Measurements from ENCODE around the gene KIAA1755. TPM values are rescaled to one million over a fixed set of nuclear protein-coding genes. Genes with fewer than 3 reads are reported as not detected.

Gene KIAA1755
- total RNA-seq, 1 donor from 2014 or later = 0.22 TPM

GRCh38 chr20:38201356-38201755 is 59.2 kb downstream of the KIAA1755 start:
- H3K27ac ChIP-seq = no peak overlapping the region

GRCh38 chr20:38200646-38201045 is 59.9 kb downstream of the KIAA1755 start:
- TF ChIP-seq CTCF (IDR thresholded peaks at IDR 0.05) = no peak
- no peak for TF ChIP-seq EZH2phosphoT487 (IDR thresholded peaks at IDR 0.05)
- no peak for TF ChIP-seq EZH2 (IDR thresholded peaks at IDR 0.05)
- H3K9ac ChIP-seq = no peak overlapping the region
- no peaks in the 10 kb centered on the region for H3K27me3 ChIP-seq
- no peak overlapping the region for H3K4me2 ChIP-seq
- H3K36me3 ChIP-seq = no peaks in the 10 kb centered on the region
- no peaks in the 10 kb centered on the region for H4K20me1 ChIP-seq (ENCODE audit: low read depth)
- H3K4me1 ChIP-seq = peaks cover 5% of the 10 kb centered on the region
- peaks cover 7% of the 10 kb centered on the region for H3K27me3 Mint-ChIP-seq (ENCODE audit: insufficient read depth, low read depth)
- no peaks in the 10 kb centered on the region for H3K36me3 Mint-ChIP-seq
- no peak for DNase-seq (ENCODE audit: low spot score)
- H3K9me3 ChIP-seq (ENCODE audit: low read depth) = no peaks in the 10 kb centered on the region
- no peak overlapping the region for H3K4me3 Mint-ChIP-seq
- H3K4me1 Mint-ChIP-seq = peaks cover 9% of the 10 kb centered on the region
- H3K9me3 Mint-ChIP-seq = no peaks in the 10 kb centered on the region
- peaks cover 12% of the 10 kb centered on the region for H3F3A ChIP-seq (ENCODE audit: low read depth)
- H3K27ac Mint-ChIP-seq = no peak overlapping the region
- no peak overlapping the region for H3K27ac ChIP-seq
- H3K79me2 ChIP-seq (ENCODE audit: low read depth) = no peaks in the 10 kb centered on the region
- H2AFZ ChIP-seq (replicated peaks) = no peak overlapping the region
- no peak overlapping the region for H3K4me3 ChIP-seq

More at GRCh38 chr20:38201356-38201755, 59.2 kb downstream of the KIAA1755 start:
- H3K9ac ChIP-seq = no peak overlapping the region
- TF ChIP-seq EZH2phosphoT487 (IDR thresholded peaks at IDR 0.05) = no peak
- no peak for TF ChIP-seq EZH2 (IDR thresholded peaks at IDR 0.05)
- no peak for TF ChIP-seq CTCF (IDR thresholded peaks at IDR 0.05)
- no peak for DNase-seq (ENCODE audit: low spot score)
- H3K36me3 Mint-ChIP-seq = no peaks in the 10 kb centered on the region
- H4K20me1 ChIP-seq (ENCODE audit: low read depth) = no peaks in the 10 kb centered on the region
- no peaks in the 10 kb centered on the region for H3K27me3 ChIP-seq
- peaks cover 12% of the 10 kb centered on the region for H3F3A ChIP-seq (ENCODE audit: low read depth)
- H3K4me1 ChIP-seq = peaks cover 5% of the 10 kb centered on the region
- H3K9me3 Mint-ChIP-seq = no peaks in the 10 kb centered on the region
- no peak overlapping the region for H3K27ac Mint-ChIP-seq
- no peak overlapping the region for H3K4me3 ChIP-seq
- H2AFZ ChIP-seq (replicated peaks) = no peak overlapping the region
- H3K79me2 ChIP-seq (ENCODE audit: low read depth) = no peaks in the 10 kb centered on the region
- H3K27me3 Mint-ChIP-seq (ENCODE audit: insufficient read depth, low read depth) = peaks cover 7% of the 10 kb centered on the region
- H3K4me1 Mint-ChIP-seq = peaks cover 9% of the 10 kb centered on the region
- H3K36me3 ChIP-seq = no peaks in the 10 kb centered on the region
- H3K4me3 Mint-ChIP-seq = no peak overlapping the region
- H3K4me2 ChIP-seq = no peak overlapping the region
- no peaks in the 10 kb centered on the region for H3K9me3 ChIP-seq (ENCODE audit: low read depth)

GRCh38 chr20:38199501-38200390 is 60.8 kb downstream of the KIAA1755 start:
- H3K4me3 ChIP-seq = no peak overlapping the region
- H2AFZ ChIP-seq (replicated peaks) = no peak overlapping the region
- TF ChIP-seq CTCF (IDR thresholded peaks at IDR 0.05) = no peak
- no peak for TF ChIP-seq EZH2phosphoT487 (IDR thresholded peaks at IDR 0.05)
- TF ChIP-seq EZH2 (IDR thresholded peaks at IDR 0.05) = no peak
- H3K4me2 ChIP-seq = no peak overlapping the region
- H3K36me3 ChIP-seq = no peaks in the 10 kb centered on the region
- H3K4me3 Mint-ChIP-seq = no peak overlapping the region
- no peaks in the 10 kb centered on the region for H3K79me2 ChIP-seq (ENCODE audit: low read depth)
- peaks cover 9% of the 10 kb centered on the region for H3K27me3 Mint-ChIP-seq (ENCODE audit: insufficient read depth, low read depth)
- peaks cover 12% of the 10 kb centered on the region for H3F3A ChIP-seq (ENCODE audit: low read depth)
- H3K27me3 ChIP-seq = no peaks in the 10 kb centered on the region
- no peak overlapping the region for H3K27ac ChIP-seq
- no peak overlapping the region for H3K9ac ChIP-seq
- H3K4me1 ChIP-seq = peaks cover 5% of the 10 kb centered on the region
- DNase-seq (ENCODE audit: low spot score) = no peak
- peaks cover 9% of the 10 kb centered on the region for H3K4me1 Mint-ChIP-seq
- no peaks in the 10 kb centered on the region for H4K20me1 ChIP-seq (ENCODE audit: low read depth)
- no peaks in the 10 kb centered on the region for H3K9me3 Mint-ChIP-seq
- no peak overlapping the region for H3K27ac Mint-ChIP-seq
- H3K9me3 ChIP-seq (ENCODE audit: low read depth) = no peaks in the 10 kb centered on the region
- no peaks in the 10 kb centered on the region for H3K36me3 Mint-ChIP-seq

All from neural progenitor cell (in vitro differentiated cells).